HG03354 (cell line): ENCODE data around the gene B2M.
"Not testable (repeated sequence)": the region's sequence is repeated elsewhere in the genome, so short reads cannot be mapped to it uniquely, and the experiment has no call there.

Source experiments
- ATAC-seq: cut with Tn5 transposase; IDR thresholded peaks from one replicate; pipeline ENCODE4 v1.9.1; 2021; ENCODE audit warnings: mild to moderate bottlenecking; ENCODE audit not compliant: unreplicated experiment, poor library complexity, severe bottlenecking

The B2M gene

GRCh38 chr15:44711096-44711742 lies at the start of gene B2M, which contains the start of gene PATL2:
Gene B2M (plus strand): TSS chr15:44711517. CDS start chr15:44711547, 30 bp downstream.
Gene PATL2 (minus strand): TSS chr15:44711323. CDS start chr15:44676490, 34,833 bp downstream.
- peak; percentile 80 for ATAC-seq

DNA sequence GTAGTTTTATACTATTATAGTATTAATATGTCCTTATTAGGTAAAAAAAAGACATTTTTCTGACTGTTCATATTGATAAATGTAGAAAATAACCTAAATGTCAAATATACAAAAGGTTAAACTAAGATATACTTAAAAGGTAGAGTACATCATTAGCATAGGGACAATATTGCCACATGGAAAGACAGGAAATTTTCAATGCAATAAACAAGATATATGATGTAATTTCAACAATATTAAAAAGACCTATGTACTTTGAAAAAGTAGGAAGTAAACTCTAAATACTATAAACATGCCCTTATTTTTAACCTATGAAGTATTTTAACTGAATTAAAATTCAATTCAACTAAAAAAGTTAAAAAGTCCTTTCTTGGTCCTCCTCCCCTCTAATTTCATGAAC lies 49.7 kb upstream of the B2M start:
- no peak for ATAC-seq

DNA sequence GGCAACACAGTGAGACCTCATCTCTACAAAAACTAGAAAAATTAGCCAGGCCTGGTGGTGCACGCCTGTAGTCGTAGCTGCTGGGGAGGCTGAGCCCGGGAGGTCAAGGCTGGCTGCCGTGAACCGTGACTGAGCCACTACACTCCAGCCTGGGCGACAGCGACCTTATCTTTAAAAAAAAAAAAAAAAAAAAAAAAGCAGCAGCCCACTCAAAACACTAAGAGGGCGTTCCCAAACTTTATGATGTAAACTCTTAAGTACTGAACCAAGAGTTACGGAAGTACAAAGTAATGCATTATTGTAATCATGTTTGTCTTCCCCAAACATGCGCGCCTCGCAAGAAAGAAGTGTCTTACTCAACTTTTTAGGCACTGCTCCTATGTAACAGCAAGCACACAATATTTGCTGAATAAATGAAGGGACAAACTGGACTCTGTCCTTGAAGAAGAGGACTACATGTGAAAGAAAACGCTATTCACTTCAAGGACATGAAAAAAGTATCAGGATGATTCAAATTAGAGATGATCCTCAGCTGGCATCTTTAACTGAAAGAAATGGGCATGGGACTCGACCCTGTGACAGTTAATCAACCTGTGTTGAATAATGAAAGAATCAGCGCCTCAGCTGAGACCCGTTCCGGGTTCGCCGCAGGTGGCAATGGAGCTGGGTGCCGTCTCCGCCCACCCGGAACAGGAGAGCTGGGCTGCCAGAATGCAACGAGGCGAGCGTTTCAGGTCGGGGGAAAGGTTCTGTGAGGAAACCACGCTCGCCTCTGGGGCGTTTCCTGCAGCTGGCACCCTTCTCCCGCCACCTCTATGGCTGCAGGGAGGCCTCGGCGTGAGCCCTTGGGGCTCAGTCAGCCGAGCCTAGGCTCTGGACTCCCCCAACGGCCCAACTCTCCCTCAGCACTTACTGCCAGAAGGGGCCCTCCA lies 48.6 kb upstream of the B2M start:
- ATAC-seq, result peak; percentile 57

- ATAC-seq, result peak; percentile 82
Measured at GRCh38 chr15:44663410-44664308, 47.7 kb upstream of the B2M start, which contains the start of gene SPG11. Gene SPG11 (minus strand): TSS chr15:44663662. CDS start chr15:44663647, 15 bp downstream.

DNA sequence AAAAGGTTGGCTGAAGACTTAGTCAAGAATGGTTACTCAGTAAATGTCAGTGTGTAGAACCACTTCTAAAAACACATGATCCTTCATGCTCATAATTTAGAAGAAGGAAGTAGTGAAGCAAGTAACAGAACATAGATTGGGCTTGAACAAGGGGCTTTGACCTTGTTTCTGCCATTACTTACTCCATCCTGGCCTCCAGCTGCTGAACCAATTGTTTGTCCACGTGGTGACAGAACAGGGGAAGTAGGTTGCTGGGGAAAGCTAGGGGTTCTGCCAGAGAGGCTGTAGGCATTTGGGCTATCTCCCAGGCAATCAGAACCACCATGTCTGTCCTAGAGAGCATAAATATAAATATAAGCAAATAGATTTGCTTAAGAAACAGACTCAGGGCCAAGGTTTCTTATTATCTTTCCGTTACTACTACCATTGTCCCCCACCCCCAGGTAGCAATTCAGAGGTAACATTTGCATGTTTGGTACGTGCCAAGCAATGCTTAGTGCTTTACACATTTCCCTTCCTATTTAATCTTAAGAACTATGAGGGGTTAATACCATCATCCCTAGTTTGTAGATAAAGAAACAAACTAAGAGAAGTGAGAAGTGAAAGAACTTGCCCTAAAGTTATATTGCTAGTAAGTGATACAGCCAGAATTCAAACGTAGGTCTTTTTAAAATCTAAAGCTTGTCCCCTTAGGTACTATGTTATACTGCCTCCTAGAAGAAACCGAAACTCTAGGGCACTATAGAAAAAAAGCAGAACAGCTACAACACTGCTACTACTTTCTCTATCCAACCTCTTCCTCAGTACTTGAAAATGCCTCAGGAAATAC lies 44.9 kb upstream of the B2M start:
- ATAC-seq, result peak; percentile 20

- ATAC-seq, result no peak
Measured at GRCh38 chr15:44667039-44667360, 44.3 kb upstream of the B2M start.

- no peak for ATAC-seq
Measured at GRCh38 chr15:44668921-44669320, 42.4 kb upstream of the B2M start.

- ATAC-seq, result no peak
Measured at GRCh38 chr15:44670087-44670950, 41.0 kb upstream of the B2M start.

DNA sequence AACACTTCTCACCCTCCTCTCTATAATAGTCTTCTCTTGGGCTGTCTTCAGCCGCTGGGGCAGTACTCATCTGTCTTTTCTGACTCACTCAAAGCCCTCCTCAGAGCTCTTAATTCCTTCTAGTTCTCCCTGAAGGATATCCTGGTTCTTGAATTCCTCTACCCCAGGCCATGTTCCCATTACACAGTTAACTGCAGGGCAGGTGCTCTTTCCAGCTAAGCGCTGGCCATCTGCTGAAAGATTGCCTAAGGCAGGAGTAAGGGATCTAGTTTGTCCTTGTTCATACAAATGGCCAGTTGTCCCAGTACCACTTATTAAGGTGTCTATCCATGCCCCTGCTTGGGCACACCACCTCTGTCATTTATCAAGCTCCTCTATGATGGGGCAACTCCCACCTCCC lies 37.7 kb upstream of the B2M start:
- no peak for ATAC-seq

DNA sequence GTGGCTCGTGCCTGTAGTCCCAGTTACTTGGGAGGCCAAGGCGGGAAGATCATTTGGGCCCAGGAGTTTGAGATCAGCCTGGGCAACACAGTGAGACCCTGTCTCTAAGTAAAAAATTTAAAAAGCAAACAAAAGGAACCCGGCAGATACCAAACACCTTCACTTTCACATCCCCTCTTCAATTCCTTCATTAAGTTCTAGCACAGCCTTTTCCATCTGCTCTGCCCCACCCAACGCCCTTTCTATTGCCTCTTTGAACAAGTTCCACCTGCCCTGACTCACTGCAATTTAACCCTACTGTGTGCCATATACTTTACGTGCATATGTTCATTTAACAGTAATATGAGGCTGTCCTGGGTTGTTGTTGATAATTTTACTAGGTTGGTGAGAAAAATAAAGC lies 35.4 kb upstream of the B2M start:
- ATAC-seq, result no peak

GRCh38 chr15:44676676-44677075 lies 34.6 kb upstream of the B2M start:
- peak; percentile 52 for ATAC-seq

GRCh38 chr15:44682211-44682610 lies 29.1 kb upstream of the B2M start:
- no peak for ATAC-seq

DNA sequence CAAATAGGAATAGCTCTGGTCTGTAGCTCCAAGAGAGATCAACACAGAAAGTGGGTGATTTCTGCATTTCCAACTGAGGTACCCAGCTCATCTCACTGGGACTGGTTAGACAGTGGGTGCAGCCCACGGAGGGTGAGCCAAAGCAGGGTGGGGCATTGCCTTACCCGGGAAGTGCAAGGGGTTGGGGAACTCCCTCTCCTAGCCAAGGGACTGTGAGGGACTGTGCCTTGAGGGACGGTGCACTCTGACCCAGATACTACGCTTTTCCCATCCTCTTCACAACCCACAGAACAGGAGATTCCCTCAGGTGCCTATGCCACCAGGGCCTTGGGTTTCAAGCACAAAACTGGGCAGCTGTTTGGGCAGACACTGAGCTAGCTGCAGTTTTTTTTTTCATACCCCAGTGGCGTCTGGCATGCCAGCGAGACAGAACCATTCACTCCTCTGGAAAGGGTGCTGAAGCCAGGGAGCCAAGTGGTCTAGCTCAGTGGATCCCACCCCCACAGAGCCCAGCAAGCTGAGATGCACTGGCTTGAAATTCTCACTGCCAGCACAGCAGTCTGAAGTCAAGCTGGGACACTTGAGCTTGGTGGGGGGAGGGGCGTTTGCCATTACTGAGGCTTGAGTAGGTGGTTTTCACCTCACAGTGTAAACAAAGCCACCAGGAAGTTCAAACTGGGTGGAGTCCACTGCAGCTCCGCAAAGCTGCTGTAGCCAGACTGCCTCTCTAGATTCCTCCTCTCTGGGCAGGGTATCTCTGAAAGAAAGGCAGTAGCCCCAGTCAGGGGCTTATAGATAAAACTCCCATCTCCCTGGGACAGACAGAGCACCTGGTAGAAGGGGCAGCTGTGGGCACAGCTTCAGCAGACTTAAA lies 28.3 kb upstream of the B2M start:
- not testable (repeated sequence) for ATAC-seq

DNA sequence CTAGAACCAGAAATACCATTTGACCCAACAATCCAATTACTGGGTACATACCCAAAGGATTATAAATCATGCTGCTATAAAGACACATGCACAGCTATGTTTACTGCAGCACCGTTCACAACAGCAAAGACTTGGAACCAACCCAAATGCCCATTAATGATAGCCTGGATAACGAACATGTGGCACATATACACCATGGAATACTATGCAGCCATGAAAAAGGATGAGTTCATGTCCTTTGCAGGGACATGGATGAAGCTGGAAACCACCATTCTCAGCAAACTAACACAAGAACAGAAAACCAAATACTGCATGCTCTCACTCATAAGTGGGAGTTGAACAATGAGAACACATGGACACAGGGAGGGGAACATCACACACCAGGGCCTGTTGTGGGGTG lies 22.0 kb upstream of the B2M start:
- not testable (repeated sequence) for ATAC-seq

DNA sequence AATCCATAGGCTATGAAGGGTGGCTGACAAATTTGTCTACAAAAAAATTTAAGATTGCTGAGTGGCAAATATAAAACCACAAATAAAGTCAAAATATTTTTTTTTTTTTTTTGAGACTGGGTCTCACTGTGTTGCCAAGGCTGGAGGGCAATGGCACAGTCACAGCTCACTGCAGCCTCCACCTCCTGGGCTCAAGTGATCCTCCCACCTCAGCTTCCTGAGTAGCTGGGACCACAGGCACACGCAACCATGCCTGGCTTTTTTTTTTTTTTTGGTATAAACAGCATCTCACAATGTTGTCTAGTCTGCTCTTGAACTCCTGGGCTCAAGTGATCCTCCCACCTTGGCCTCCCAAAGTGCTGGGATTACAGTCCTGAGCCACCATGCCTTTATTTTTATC lies 21.1 kb upstream of the B2M start:
- not testable (repeated sequence) for ATAC-seq

DNA sequence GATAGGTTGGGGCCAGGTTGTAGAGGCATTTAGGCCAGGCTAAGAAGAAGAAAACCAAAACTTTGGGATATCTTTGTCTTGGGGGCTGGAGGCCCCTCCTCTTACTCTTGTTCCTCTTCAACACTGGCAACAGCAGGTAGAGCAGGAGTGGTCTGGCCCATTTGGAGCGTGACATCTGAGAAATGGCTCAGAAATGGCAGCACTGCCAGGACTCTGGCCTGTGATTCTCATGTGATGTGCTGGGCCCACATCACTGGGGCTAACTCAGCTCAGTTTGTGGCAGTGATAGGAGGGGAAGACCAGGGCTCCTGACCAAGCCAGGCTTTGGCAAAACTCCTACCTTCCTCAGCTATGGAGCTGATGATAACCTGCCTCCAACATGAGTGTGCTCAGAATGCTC lies 18.7 kb upstream of the B2M start:
- ATAC-seq, result no peak

DNA sequence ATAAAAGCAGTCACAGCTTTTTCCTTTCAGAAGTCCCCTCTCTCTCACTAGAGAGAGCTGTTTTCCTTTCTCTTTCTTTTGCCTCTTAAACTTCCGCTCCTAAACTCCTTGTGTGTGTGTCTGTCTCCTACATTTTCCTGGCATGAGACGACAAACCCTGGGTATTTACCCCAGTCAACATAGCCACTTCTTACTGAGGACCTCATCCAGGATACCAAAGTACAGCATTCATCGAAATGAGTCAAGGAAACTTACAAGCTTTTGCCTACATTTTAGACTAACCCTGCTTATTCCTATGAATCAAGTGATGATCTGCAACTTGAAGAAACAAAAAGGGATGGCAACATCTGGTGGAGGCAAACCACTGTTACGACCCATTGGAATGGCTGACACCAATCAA lies 16.9 kb upstream of the B2M start:
- no peak for ATAC-seq
